ENCODE measurements around the gene HIVEP2. TPM values are rescaled to one million over a fixed set of nuclear protein-coding genes. Genes with fewer than 3 reads are reported as not detected.

Gene HIVEP2
- total RNA-seq, 1 donor from 2014 or later = 24.3 TPM

GRCh38 chr6:142943711-142944123, 1.3 kb downstream of the HIVEP2 start:
- H3K9me3 Mint-ChIP-seq = no peaks in the 10 kb centered on the region
- H3K4me1 Mint-ChIP-seq (ENCODE audit: low read depth) = peaks cover 55% of the 10 kb centered on the region
- H3K36me3 Mint-ChIP-seq (ENCODE audit: low read depth) = peaks cover 7% of the 10 kb centered on the region
- intact Hi-C loops (cut with micrococcal nuclease) = loop anchor here (1.0 to 10.0 kb wide), 8 partner anchors 8 to 861 kb away; no protein-coding TSS in a partner anchor
- peaks cover 2% of the 10 kb centered on the region for H3K27me3 Mint-ChIP-seq (ENCODE audit: low read depth)
- H3K4me3 Mint-ChIP-seq (ENCODE audit: low read depth) = peak overlapping the region; percentile 93
- DNase-seq (ENCODE audit: low spot score) = peak; percentile 40
- peak overlapping the region; percentile 100 for H3K27ac Mint-ChIP-seq

- Mint-ChIP-seq H3K4me1 (ENCODE audit: low read depth) (peaks cover 59% of the 10 kb centered on the region), H3K9me3 (no peaks in the 10 kb centered on the region), H3K36me3 (ENCODE audit: low read depth) (peaks cover 10% of the 10 kb centered on the region), H3K27me3 (ENCODE audit: low read depth) (no peaks in the 10 kb centered on the region), H3K4me3 (ENCODE audit: low read depth) (peak overlapping the region; percentile 93), H3K27ac (peak overlapping the region; percentile 100)
- DNase-seq (ENCODE audit: low spot score) = no peak
- intact Hi-C loops (cut with micrococcal nuclease) = loop anchor here (5.0 to 10.0 kb wide), 4 partner anchors 186 to 862 kb away; no protein-coding TSS in a partner anchor
Measured at GRCh38 chr6:142942805-142943227, 2.2 kb downstream of the HIVEP2 start.

- DNase-seq (ENCODE audit: low spot score) = no peak
- H3K4me3 Mint-ChIP-seq (ENCODE audit: low read depth) = peak overlapping the region; percentile 19
- H3K27ac Mint-ChIP-seq = peak overlapping the region; percentile 10
- peaks cover 16% of the 10 kb centered on the region for H3K36me3 Mint-ChIP-seq (ENCODE audit: low read depth)
- H3K27me3 Mint-ChIP-seq (ENCODE audit: low read depth) = no peaks in the 10 kb centered on the region
- intact Hi-C loops (cut with micrococcal nuclease) = loop anchor here (5.0 to 10.0 kb wide), 4 partner anchors 185 to 863 kb away; no protein-coding TSS in a partner anchor
- H3K9me3 Mint-ChIP-seq = no peaks in the 10 kb centered on the region
- H3K4me1 Mint-ChIP-seq (ENCODE audit: low read depth) = peaks cover 57% of the 10 kb centered on the region
Measured at GRCh38 chr6:142942238-142942637, 2.7 kb downstream of the HIVEP2 start.

- Mint-ChIP-seq H3K9me3 (no peaks in the 10 kb centered on the region), H3K27ac (peak overlapping the region; percentile 20), H3K4me3 (ENCODE audit: low read depth) (no peak overlapping the region), H3K27me3 (ENCODE audit: low read depth) (no peaks in the 10 kb centered on the region), H3K4me1 (ENCODE audit: low read depth) (peaks cover 58% of the 10 kb centered on the region), H3K36me3 (ENCODE audit: low read depth) (peaks cover 23% of the 10 kb centered on the region)
- no peak for DNase-seq (ENCODE audit: low spot score)
- intact Hi-C loops (cut with micrococcal nuclease) = loop anchor here (5.0 to 10.0 kb wide), 4 partner anchors 184 to 864 kb away; no protein-coding TSS in a partner anchor
Measured at GRCh38 chr6:142941018-142941417, 4.0 kb downstream of the HIVEP2 start.

GRCh38 chr6:142940487-142940886, 4.5 kb downstream of the HIVEP2 start:
- H3K27me3 Mint-ChIP-seq (ENCODE audit: low read depth) = no peaks in the 10 kb centered on the region
- H3K4me3 Mint-ChIP-seq (ENCODE audit: low read depth) = no peak overlapping the region
- H3K27ac Mint-ChIP-seq = no peak overlapping the region
- no peak for DNase-seq (ENCODE audit: low spot score)
- H3K9me3 Mint-ChIP-seq = no peaks in the 10 kb centered on the region
- peaks cover 62% of the 10 kb centered on the region for H3K4me1 Mint-ChIP-seq (ENCODE audit: low read depth)
- intact Hi-C loops (cut with micrococcal nuclease) = loop anchor here (5.0 to 10.0 kb wide), 4 partner anchors 183 to 864 kb away; no protein-coding TSS in a partner anchor
- peaks cover 24% of the 10 kb centered on the region for H3K36me3 Mint-ChIP-seq (ENCODE audit: low read depth)

- H3K27me3 Mint-ChIP-seq (ENCODE audit: low read depth) = no peaks in the 10 kb centered on the region
- H3K27ac Mint-ChIP-seq = no peak overlapping the region
- H3K4me1 Mint-ChIP-seq (ENCODE audit: low read depth) = peaks cover 73% of the 10 kb centered on the region
- no peaks in the 10 kb centered on the region for H3K9me3 Mint-ChIP-seq
- peak overlapping the region; percentile 14 for H3K4me3 Mint-ChIP-seq (ENCODE audit: low read depth)
- DNase-seq (ENCODE audit: low spot score) = no peak
- intact Hi-C loops (cut with micrococcal nuclease) = no loop called here
- H3K36me3 Mint-ChIP-seq (ENCODE audit: low read depth) = peaks cover 33% of the 10 kb centered on the region
Measured at GRCh38 chr6:142938510-142938909, 6.5 kb downstream of the HIVEP2 start.

GRCh38 chr6:142937986-142938385, 7.0 kb downstream of the HIVEP2 start:
- H3K4me1 Mint-ChIP-seq (ENCODE audit: low read depth) = peaks cover 73% of the 10 kb centered on the region
- H3K27me3 Mint-ChIP-seq (ENCODE audit: low read depth) = no peaks in the 10 kb centered on the region
- intact Hi-C loops (cut with micrococcal nuclease) = no loop called here
- peaks cover 33% of the 10 kb centered on the region for H3K36me3 Mint-ChIP-seq (ENCODE audit: low read depth)
- H3K27ac Mint-ChIP-seq = no peak overlapping the region
- H3K9me3 Mint-ChIP-seq = no peaks in the 10 kb centered on the region
- DNase-seq (ENCODE audit: low spot score) = no peak
- no peak overlapping the region for H3K4me3 Mint-ChIP-seq (ENCODE audit: low read depth)

GRCh38 chr6:142935553-142936517, 9.1 kb downstream of the HIVEP2 start:
- H3K4me1 Mint-ChIP-seq (ENCODE audit: low read depth) = peaks cover 66% of the 10 kb centered on the region
- H3K4me3 Mint-ChIP-seq (ENCODE audit: low read depth) = peak overlapping the region; percentile 51
- H3K36me3 Mint-ChIP-seq (ENCODE audit: low read depth) = peaks cover 37% of the 10 kb centered on the region
- no peaks in the 10 kb centered on the region for H3K27me3 Mint-ChIP-seq (ENCODE audit: low read depth)
- H3K9me3 Mint-ChIP-seq = no peaks in the 10 kb centered on the region
- intact Hi-C loops (cut with micrococcal nuclease) = loop anchor here (1.0 kb wide), 1 partner anchor 8 kb away; no protein-coding TSS in a partner anchor
- peak overlapping the region; percentile 80 for H3K27ac Mint-ChIP-seq
- no peak for DNase-seq (ENCODE audit: low spot score)

GRCh38 chr6:142934599-142934998, 10.4 kb downstream of the HIVEP2 start:
- Mint-ChIP-seq H3K9me3 (no peaks in the 10 kb centered on the region), H3K27ac (peak overlapping the region; percentile 33), H3K36me3 (ENCODE audit: low read depth) (peaks cover 37% of the 10 kb centered on the region), H3K27me3 (ENCODE audit: low read depth) (no peaks in the 10 kb centered on the region), H3K4me1 (ENCODE audit: low read depth) (peaks cover 70% of the 10 kb centered on the region), H3K4me3 (ENCODE audit: low read depth) (no peak overlapping the region)
- intact Hi-C loops (cut with micrococcal nuclease) = no loop called here
- no peak for DNase-seq (ENCODE audit: low spot score)

GRCh38 chr6:142934106-142934505, 10.9 kb downstream of the HIVEP2 start:
- H3K27me3 Mint-ChIP-seq (ENCODE audit: low read depth) = no peaks in the 10 kb centered on the region
- H3K9me3 Mint-ChIP-seq = no peaks in the 10 kb centered on the region
- intact Hi-C loops (cut with micrococcal nuclease) = no loop called here
- H3K36me3 Mint-ChIP-seq (ENCODE audit: low read depth) = peaks cover 34% of the 10 kb centered on the region
- H3K4me1 Mint-ChIP-seq (ENCODE audit: low read depth) = peaks cover 69% of the 10 kb centered on the region
- DNase-seq (ENCODE audit: low spot score) = no peak
- peak overlapping the region; percentile 33 for H3K27ac Mint-ChIP-seq
- no peak overlapping the region for H3K4me3 Mint-ChIP-seq (ENCODE audit: low read depth)

GRCh38 chr6:142933701-142934100, 11.3 kb downstream of the HIVEP2 start:
- peaks cover 71% of the 10 kb centered on the region for H3K4me1 Mint-ChIP-seq (ENCODE audit: low read depth)
- intact Hi-C loops (cut with micrococcal nuclease) = no loop called here
- DNase-seq (ENCODE audit: low spot score) = no peak
- H3K27me3 Mint-ChIP-seq (ENCODE audit: low read depth) = no peaks in the 10 kb centered on the region
- no peak overlapping the region for H3K27ac Mint-ChIP-seq
- H3K4me3 Mint-ChIP-seq (ENCODE audit: low read depth) = peak overlapping the region; percentile 7
- peaks cover 37% of the 10 kb centered on the region for H3K36me3 Mint-ChIP-seq (ENCODE audit: low read depth)
- H3K9me3 Mint-ChIP-seq = no peaks in the 10 kb centered on the region

- Mint-ChIP-seq H3K9me3 (no peaks in the 10 kb centered on the region), H3K4me3 (ENCODE audit: low read depth) (peak overlapping the region; percentile 32), H3K36me3 (ENCODE audit: low read depth) (peaks cover 32% of the 10 kb centered on the region), H3K27ac (no peak overlapping the region), H3K4me1 (ENCODE audit: low read depth) (peaks cover 71% of the 10 kb centered on the region), H3K27me3 (ENCODE audit: low read depth) (no peaks in the 10 kb centered on the region)
- no peak for DNase-seq (ENCODE audit: low spot score)
- intact Hi-C loops (cut with micrococcal nuclease) = no loop called here
Measured at GRCh38 chr6:142932889-142933288, 12.1 kb downstream of the HIVEP2 start.

All from activated T-helper 2 cell treated with anti-CD3 and anti-CD28 coated beads, Interferon-gamma antibody, Interleukin-2, Interleukin-4, amounts not matched to agents 10 μg/mL and 5 μg/mL and 100 μg/mL, durations not matched to agents 14 hours and 24 hours and 36 hours (primary cell).